G401 (cell line): Measurements from ENCODE around the gene GLOD4. TPM values are rescaled to one million over a fixed set of nuclear protein-coding genes. Genes with fewer than 3 reads are reported as not detected.
"Not testable (repeated sequence)": the region's sequence is repeated elsewhere in the genome, so short reads cannot be mapped to it uniquely, and the experiment has no call there.

Experiments
- DNase-seq: peaks from one replicate; pipeline ENCODE4 v3.0.0-alpha.2; 2015; ENCODE audit warnings: low spot score
- in situ Hi-C: cut with HindIII; loops from 2 replicates; pipeline ENCODE4 v1.10.0; 2016; ENCODE audit warnings: low sequenced_read_pairs, mixed read lengths
- total RNA-seq: library from RNA; depleted of rRNA; stranded (reverse); fragments of >200 nt; shearing (Covaris generic); gene quantifications from 2 replicates; pipeline ENCODE4 v1.2.3, GENCODE V29; 2014; rRNA removed

GLOD4 gene
- total RNA-seq = 87.4 and 182 TPM in 2 replicates

GRCh38 chr17:781805-782731 lies at the start of gene GLOD4, which contains the start of gene MRM3:
Gene GLOD4 (minus strand): TSS chr17:782280. CDS start chr17:782255, 25 bp downstream.
Gene MRM3 (plus strand): TSS chr17:782353. CDS start chr17:782379, 26 bp downstream.
- in situ Hi-C loops = no loop called here
- peak; percentile 85 for DNase-seq

GRCh38 chr17:830950-831349 lies 48.9 kb upstream of the GLOD4 start:
- in situ Hi-C loops = no loop called here

GRCh38 chr17:830381-830780 lies 48.3 kb upstream of the GLOD4 start:
- no peak for DNase-seq
- in situ Hi-C loops = no loop called here

More at GRCh38 chr17:830950-831349, 48.9 kb upstream of the GLOD4 start:
- DNase-seq = no peak

- in situ Hi-C loops, DNase-seq: not testable (repeated sequence)
Observed at GRCh38 chr17:829614-830013, 47.5 kb upstream of the GLOD4 start.

- DNase-seq = no peak
- in situ Hi-C loops = no loop called here
Observed at GRCh38 chr17:828761-829160, 46.7 kb upstream of the GLOD4 start.

GRCh38 chr17:826778-827177 lies 44.7 kb upstream of the GLOD4 start:
- in situ Hi-C loops = no loop called here
- no peak for DNase-seq

GRCh38 chr17:825216-825615 lies 43.1 kb upstream of the GLOD4 start:
- in situ Hi-C loops = no loop called here
- no peak for DNase-seq

GRCh38 chr17:824378-824777 lies 42.3 kb upstream of the GLOD4 start:
- DNase-seq = no peak
- in situ Hi-C loops = no loop called here

- in situ Hi-C loops = no loop called here
- no peak for DNase-seq
Observed at GRCh38 chr17:823501-823902, 41.4 kb upstream of the GLOD4 start.

GRCh38 chr17:819251-819650 lies 37.2 kb upstream of the GLOD4 start:
- no peak for DNase-seq
- in situ Hi-C loops = no loop called here

GRCh38 chr17:814371-814770 lies 32.3 kb upstream of the GLOD4 start:
- in situ Hi-C loops = no loop called here
- no peak for DNase-seq

- in situ Hi-C loops = no loop called here
- DNase-seq = no peak
Observed at GRCh38 chr17:812638-813204, 30.6 kb upstream of the GLOD4 start.

- in situ Hi-C loops = no loop called here
- no peak for DNase-seq
Observed at GRCh38 chr17:811051-811784, 29.1 kb upstream of the GLOD4 start.

GRCh38 chr17:807523-808294 lies 25.6 kb upstream of the GLOD4 start:
- in situ Hi-C loops = no loop called here
- DNase-seq = no peak

- in situ Hi-C loops = no loop called here
- DNase-seq = no peak
Observed at GRCh38 chr17:806781-807522, 24.9 kb upstream of the GLOD4 start.

GRCh38 chr17:806346-806745 lies 24.3 kb upstream of the GLOD4 start:
- no peak for DNase-seq
- in situ Hi-C loops = no loop called here

GRCh38 chr17:805886-806285 lies 23.8 kb upstream of the GLOD4 start:
- DNase-seq, in situ Hi-C loops: not testable (repeated sequence)
